Stimulated activated CD4-positive, alpha-beta T cell treated with anti-CD3 and anti-CD28 coated beads, Interleukin-15, amount 100 ng/mL, for 24 hours (primary cell): ENCODE results near the gene ETV7.

Experiments used
- DNase-seq: peaks from one replicate; pipeline ENCODE4 v3.0.0-alpha.2; 2020

ETV7 gene

DNA sequence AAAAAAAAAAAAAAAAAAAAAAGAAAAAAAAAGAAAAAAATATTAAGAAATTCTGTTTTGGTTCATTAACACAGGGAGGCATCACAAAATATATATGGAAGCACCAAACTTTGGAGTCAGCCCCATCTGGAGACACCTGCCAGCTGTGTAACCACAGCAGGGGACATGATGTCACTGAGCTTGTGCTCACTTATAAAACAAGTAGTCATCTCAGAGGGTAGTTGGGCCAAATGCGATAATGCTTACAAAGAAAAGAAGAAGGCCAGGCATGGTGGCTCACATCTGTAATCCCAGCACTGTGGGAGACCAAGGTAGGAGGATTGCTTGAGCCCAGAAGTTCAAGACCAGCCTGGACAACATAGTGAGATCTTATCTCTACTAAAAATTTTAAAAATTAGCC, 49.7 kb downstream of the ETV7 start:
- no peak for DNase-seq

DNA sequence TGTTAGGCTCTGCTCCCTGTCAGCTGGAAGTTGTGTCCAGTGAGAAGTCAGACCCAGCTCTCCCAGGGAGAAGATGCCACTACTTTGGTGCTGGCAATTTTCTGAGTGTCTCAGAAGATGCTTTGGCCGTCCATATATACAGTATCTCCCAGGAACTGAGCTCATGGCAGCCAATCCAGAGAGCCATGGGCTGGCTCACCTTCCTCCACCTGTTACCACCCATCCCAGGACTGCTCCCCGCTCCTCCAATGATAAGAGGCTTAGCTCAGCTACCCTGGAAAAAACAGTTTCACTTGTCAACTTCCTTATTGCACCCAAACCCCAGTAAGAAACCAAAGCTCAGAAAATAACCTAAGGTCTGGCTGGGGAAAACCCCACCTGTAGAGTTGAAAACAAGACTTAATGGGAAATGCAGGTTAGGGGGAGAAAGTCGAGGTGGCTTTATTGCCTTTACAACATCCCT, 50.7 kb downstream of the ETV7 start, which contains the start of gene BNIP5:
Gene BNIP5 (minus strand): TSS at position 110 of the 463 bp plus-strand sequence. CDS start 6,198 bp downstream, outside the sequence.
- no peak for DNase-seq

- DNase-seq = no peak
Measured at GRCh38 chr6:36336208-36336710, 51.2 kb downstream of the ETV7 start.

GRCh38 chr6:36335465-36336207, 51.8 kb downstream of the ETV7 start:
- no peak for DNase-seq

DNA sequence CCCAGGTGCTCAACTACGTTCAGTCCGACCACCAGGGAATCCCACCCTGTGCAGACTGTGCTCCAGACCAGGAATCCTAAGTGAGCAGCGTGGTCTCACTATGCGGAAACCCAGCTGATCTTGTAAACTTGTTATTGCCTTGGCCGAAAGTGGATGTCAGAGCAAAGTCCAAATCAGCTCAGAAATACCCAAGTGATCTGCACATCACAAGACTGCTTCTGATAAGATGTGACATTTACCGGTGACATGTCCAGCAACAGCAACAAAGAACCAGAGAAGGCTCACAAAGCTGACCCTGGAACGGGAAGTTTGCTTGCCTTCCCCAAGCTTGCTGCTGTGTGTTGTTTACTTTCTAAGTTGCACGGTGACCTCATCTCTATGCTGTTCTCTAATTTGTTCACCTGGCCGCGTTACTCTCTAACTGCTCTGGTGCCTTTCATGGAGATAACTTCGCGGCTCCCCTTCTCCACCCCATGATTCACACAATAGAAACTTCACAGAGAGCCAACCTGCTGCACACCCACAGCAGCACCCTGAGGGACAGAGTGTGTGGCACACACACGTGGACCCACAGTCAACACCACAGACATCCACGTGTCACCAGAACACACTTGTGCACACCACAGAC, 52.5 kb downstream of the ETV7 start:
- DNase-seq = no peak

DNA sequence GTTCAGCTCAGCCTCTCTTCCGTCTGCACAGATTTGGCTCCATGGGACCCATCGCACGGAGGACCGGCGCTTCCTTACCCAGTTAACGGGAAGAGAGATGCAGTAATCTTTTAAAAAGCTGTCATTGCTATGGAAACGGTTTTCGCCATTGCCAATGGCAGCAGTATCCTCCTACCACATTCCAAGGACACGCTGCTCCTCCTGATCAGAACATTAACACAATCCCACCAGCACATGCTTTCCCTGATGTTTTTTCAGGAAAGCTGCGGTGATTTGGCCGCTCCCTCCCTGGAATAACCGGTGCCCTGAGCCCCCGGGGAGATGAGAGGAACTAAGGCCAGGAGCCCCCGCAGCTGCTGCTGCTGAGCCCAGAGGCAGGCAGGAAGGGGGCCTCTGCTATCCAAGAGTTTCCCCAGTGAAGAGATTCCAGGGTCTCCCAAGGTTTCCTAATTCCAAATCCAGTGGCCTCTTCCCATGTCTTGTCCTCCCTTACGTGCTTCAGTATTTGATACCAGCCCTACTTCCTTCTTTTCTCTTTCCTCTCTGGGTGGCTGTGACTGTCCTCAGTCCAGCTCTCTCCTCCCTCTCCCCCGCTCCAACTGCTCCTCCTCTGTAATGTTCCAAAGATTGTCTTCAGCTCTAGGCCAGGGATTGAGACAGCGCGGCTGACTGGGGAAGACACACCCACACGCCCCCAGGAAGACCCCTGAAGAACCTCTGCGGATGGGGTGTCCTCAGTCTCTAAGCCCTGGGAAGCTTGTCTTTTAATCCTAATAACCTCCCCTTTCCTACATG, 53.3 kb downstream of the ETV7 start:
- no peak for DNase-seq

GRCh38 chr6:36333171-36333895, 54.1 kb downstream of the ETV7 start:
- no peak for DNase-seq

DNA sequence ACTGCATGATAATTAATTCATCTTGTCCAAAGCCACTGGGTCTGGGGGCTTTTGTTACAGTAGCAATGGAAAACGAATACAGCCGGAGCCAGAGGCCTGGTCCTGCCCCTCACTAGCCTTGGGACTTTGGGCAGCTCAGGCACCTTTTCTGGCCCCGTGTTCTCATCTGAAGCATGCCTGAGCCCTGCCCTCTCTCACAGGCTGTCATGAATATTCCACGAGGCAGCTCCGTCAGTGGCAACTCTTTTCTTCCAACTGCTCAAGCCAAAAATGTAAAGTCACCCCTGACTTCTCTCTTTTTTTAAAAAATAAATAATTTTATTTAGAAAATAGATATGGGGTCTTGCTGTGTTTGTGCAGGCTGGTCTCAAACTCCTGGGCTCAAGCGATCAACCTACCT, 56.1 kb downstream of the ETV7 start:
- no peak for DNase-seq

DNA sequence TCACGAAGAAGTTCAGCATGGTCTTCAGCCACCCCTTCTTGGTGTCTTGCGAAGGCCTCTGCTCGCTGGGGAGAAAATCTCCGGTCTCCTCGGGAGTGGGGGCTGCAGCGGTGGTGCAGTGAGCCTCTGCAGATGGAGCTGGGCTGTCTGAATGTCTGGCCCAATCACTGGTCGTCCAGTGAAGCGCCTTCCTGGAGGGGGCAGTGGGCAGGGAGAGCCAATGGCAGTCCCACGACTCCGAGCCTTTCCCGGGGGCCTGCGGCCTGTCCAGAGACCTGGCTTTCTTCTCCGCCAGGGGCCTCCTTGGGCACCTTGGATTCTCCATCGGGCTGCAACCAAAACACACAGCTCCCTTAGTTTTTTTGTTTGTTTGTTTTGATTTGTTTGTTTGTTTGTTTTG, 57.1 kb downstream of the ETV7 start:
- DNase-seq = no peak

GRCh38 chr6:36329798-36330291, 57.6 kb downstream of the ETV7 start:
- DNase-seq = no peak

- no peak for DNase-seq
Measured at GRCh38 chr6:36328600-36328999, 58.9 kb downstream of the ETV7 start.

DNA sequence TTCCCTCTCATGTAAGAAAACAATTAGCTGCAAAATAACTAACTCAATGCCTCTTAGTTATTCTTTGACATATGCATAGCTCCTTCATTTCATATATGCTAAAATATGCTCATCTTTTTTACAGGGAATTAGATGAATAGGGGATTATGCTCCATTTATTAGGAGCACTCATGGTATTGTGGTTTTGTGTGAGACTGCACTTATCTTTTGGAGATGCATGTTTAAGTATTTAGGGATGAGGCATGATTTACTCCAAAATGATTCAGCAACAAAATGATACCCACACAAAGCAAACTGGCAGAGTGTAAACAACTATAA, 59.6 kb downstream of the ETV7 start:
- DNase-seq = no peak

DNA sequence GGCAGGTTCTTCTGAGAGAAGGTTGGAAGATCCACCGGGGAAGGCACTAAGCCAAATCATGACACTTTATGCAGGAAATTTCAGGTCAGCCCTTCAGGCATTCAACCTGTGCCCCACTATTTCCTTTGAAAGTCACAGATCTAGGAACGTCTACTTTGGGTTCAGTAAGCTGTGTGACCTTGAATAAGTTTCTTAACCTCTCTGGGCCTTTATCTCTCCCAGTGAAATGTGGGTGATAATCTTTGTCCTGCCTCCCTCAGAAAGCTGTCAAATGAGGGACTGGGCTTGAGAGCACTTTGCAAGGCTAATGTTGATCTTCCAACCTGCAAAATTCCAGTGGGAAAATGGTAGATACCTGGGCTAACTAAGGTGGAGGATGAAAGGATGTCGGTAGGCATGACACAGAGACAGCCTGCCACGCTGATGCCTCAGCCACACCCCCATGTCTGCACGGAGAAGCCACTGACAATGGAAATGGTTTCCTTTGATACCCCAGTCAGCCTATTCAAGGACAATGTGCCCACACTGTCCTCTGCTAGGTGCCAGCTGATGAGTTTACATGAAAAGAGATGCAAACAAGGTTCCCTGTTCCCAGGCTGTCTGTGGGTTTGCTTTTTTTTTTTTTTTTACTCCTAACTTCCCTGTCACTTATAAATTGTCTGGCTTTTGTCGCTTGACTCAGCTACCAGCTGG, 60.1 kb downstream of the ETV7 start:
- DNase-seq = no peak

GRCh38 chr6:36326356-36326995, 61.0 kb downstream of the ETV7 start:
- no peak for DNase-seq

GRCh38 chr6:36324715-36325114, 62.8 kb downstream of the ETV7 start:
- DNase-seq = no peak

GRCh38 chr6:36324191-36324590, 63.3 kb downstream of the ETV7 start:
- DNase-seq = no peak

DNA sequence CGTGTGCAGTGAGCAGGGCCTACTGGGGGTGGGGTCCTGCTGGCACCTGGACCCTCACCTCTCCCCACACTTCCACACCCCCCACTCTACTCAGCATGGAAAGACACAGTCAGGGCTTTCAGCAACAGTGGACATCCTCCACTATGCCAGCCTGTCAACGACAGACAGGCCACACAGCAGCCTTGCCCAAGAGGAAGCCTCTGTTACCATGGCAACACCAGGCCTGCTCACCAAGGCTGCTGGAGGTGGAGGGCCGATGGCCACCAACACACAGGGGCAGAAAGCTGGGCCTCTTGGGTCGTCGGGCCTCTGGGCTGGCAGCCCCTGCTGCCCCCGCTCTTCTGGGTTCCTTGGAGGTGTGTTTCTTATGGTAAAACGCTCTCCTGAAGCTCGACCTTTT, 64.4 kb downstream of the ETV7 start:
- DNase-seq = no peak

DNA sequence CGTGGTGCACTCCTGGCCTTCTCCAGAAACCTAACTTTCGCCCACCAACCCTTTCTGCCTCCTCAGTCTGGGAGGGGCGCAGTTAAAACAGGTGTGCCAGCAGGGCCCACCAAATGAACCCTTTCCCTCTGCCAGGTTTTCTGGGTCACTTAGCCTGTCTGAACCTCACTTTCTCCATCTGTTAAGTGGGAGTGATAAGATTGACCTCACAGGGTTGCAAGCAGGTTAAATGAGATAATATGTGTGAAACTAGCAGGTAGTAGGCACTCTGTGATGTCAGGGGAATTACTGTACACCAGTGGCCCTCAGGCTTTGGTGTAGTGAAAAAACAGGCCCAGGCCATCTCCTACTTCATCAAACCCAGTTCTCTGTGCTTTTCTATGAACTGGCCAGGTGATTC, 64.9 kb downstream of the ETV7 start:
- no peak for DNase-seq

- no peak for DNase-seq
Measured at GRCh38 chr6:36320475-36320874, 67.0 kb downstream of the ETV7 start.

GRCh38 chr6:36319821-36320220, 67.6 kb downstream of the ETV7 start:
- DNase-seq = no peak

- no peak for DNase-seq
Measured at GRCh38 chr6:36319436-36319762, 68.1 kb downstream of the ETV7 start.
